ENCODE results near the gene AGPAT1.
"Not testable (repeated sequence)": the region's sequence is repeated elsewhere in the genome, so short reads cannot be mapped to it uniquely, and the experiment has no call there.

The AGPAT1 gene

GRCh38 chr6:32147401-32148132 is 28.3 kb downstream of the AGPAT1 start:
- H3K4me1 Mint-ChIP-seq, result peaks cover 35% of the 10 kb centered on the region
- no peak overlapping the region for H3K4me3 Mint-ChIP-seq
- DNase-seq, result no peak

GRCh38 chr6:32146687-32147086 is 29.2 kb downstream of the AGPAT1 start:
- H3K36me3 Mint-ChIP-seq, result no peaks in the 10 kb centered on the region
- CTCF ChIA-PET, result interaction anchor here (1.2 kb wide), 1 partner anchor 12 kb away, joined by 3 read pairs; no protein-coding TSS in a partner anchor
- peaks cover 73% of the 10 kb centered on the region for H3K27me3 Mint-ChIP-seq
- no peak for DNase-seq
- peaks cover 28% of the 10 kb centered on the region for H3K4me1 Mint-ChIP-seq
- no peak overlapping the region for H3K4me3 Mint-ChIP-seq
- no peak overlapping the region for H3K27ac Mint-ChIP-seq
- no peaks in the 10 kb centered on the region for H3K9me3 Mint-ChIP-seq

More at GRCh38 chr6:32147401-32148132, 28.3 kb downstream of the AGPAT1 start:
- Mint-ChIP-seq H3K27ac (peak overlapping the region; percentile 15), H3K27me3 (peaks cover 75% of the 10 kb centered on the region), H3K36me3 (no peaks in the 10 kb centered on the region), H3K9me3 (no peaks in the 10 kb centered on the region)
- CTCF ChIA-PET, result interaction anchor here (0.6 to 1.8 kb wide), 6 partner anchors 9 to 47 kb away, joined by 3 to 6 read pairs (median 3); no protein-coding TSS in a partner anchor

- Mint-ChIP-seq H3K4me3 (no peak overlapping the region), H3K9me3 (no peaks in the 10 kb centered on the region), H3K36me3 (no peaks in the 10 kb centered on the region), H3K27ac (no peak overlapping the region), H3K27me3 (peaks cover 69% of the 10 kb centered on the region), H3K4me1 (peaks cover 26% of the 10 kb centered on the region)
- DNase-seq, result no peak
- CTCF ChIA-PET, result interaction anchor here (1.0 to 1.2 kb wide), 2 partner anchors 12 to 35 kb away, joined by 3 read pairs; no protein-coding TSS in a partner anchor
Observed at GRCh38 chr6:32146287-32146686, 29.6 kb downstream of the AGPAT1 start.

- DNase-seq, H3K9me3 Mint-ChIP-seq, CTCF ChIA-PET, H3K27ac Mint-ChIP-seq, H3K4me3 Mint-ChIP-seq, H3K36me3 Mint-ChIP-seq: not testable (repeated sequence)
- H3K4me1 Mint-ChIP-seq, result peaks cover 15% of the 10 kb centered on the region
- peaks cover 51% of the 10 kb centered on the region for H3K27me3 Mint-ChIP-seq
Observed at GRCh38 chr6:32144238-32144637, 31.6 kb downstream of the AGPAT1 start.

GRCh38 chr6:32140420-32141046 is 35.4 kb downstream of the AGPAT1 start:
- H3K27ac Mint-ChIP-seq, result no peak overlapping the region
- no peak overlapping the region for H3K4me3 Mint-ChIP-seq
- H3K4me1 Mint-ChIP-seq, result no peaks in the 10 kb centered on the region
- H3K9me3 Mint-ChIP-seq, result no peaks in the 10 kb centered on the region
- no peak for DNase-seq
- CTCF ChIA-PET, result interaction anchor here (0.9 to 1.0 kb wide), 2 partner anchors 8 to 13 kb away, joined by 3 read pairs; partner anchors contain the start of gene ATF6B
- H3K27me3 Mint-ChIP-seq, result peaks cover 20% of the 10 kb centered on the region
- no peaks in the 10 kb centered on the region for H3K36me3 Mint-ChIP-seq

GRCh38 chr6:32139590-32139989 is 36.3 kb downstream of the AGPAT1 start:
- CTCF ChIA-PET, result interaction anchor here (0.9 to 1.1 kb wide), 2 partner anchors 9 kb away, joined by 3 to 4 read pairs; partner anchors contain the start of gene FKBPL
- no peaks in the 10 kb centered on the region for H3K9me3 Mint-ChIP-seq
- H3K4me3 Mint-ChIP-seq, result no peak overlapping the region
- no peak overlapping the region for H3K27ac Mint-ChIP-seq
- no peaks in the 10 kb centered on the region for H3K36me3 Mint-ChIP-seq
- no peaks in the 10 kb centered on the region for H3K4me1 Mint-ChIP-seq
- peaks cover 25% of the 10 kb centered on the region for H3K27me3 Mint-ChIP-seq
- DNase-seq, result no peak

- CTCF ChIA-PET, result no interaction called here
- DNase-seq, result no peak
- Mint-ChIP-seq H3K27ac (no peak overlapping the region), H3K4me3 (no peak overlapping the region), H3K9me3 (no peaks in the 10 kb centered on the region), H3K4me1 (no peaks in the 10 kb centered on the region), H3K27me3 (peaks cover 32% of the 10 kb centered on the region), H3K36me3 (no peaks in the 10 kb centered on the region)
Observed at GRCh38 chr6:32137454-32137853, 38.4 kb downstream of the AGPAT1 start.

GRCh38 chr6:32133786-32134185 is 42.1 kb downstream of the AGPAT1 start:
- H3K4me1 Mint-ChIP-seq, result peaks cover 16% of the 10 kb centered on the region
- H3K9me3 Mint-ChIP-seq, result no peaks in the 10 kb centered on the region
- DNase-seq, result no peak
- CTCF ChIA-PET, result no interaction called here
- peaks cover 35% of the 10 kb centered on the region for H3K27me3 Mint-ChIP-seq
- H3K4me3 Mint-ChIP-seq, result no peak overlapping the region
- peaks cover 3% of the 10 kb centered on the region for H3K36me3 Mint-ChIP-seq
- no peak overlapping the region for H3K27ac Mint-ChIP-seq

- peaks cover 14% of the 10 kb centered on the region for H3K36me3 Mint-ChIP-seq
- no peak overlapping the region for H3K27ac Mint-ChIP-seq
- H3K4me3 Mint-ChIP-seq, result no peak overlapping the region
- CTCF ChIA-PET, result interaction anchor here (1.1 to 1.9 kb wide), 2 partner anchors 13 to 63 kb away, joined by 3 to 4 read pairs; no protein-coding TSS in a partner anchor
- H3K9me3 Mint-ChIP-seq, result no peaks in the 10 kb centered on the region
- H3K4me1 Mint-ChIP-seq, result peaks cover 32% of the 10 kb centered on the region
- no peak for DNase-seq
- H3K27me3 Mint-ChIP-seq, result peaks cover 35% of the 10 kb centered on the region
Observed at GRCh38 chr6:32132110-32132509, 43.8 kb downstream of the AGPAT1 start.

GRCh38 chr6:32131439-32131948 is 44.4 kb downstream of the AGPAT1 start:
- CTCF ChIA-PET, result interaction anchor here (1.1 to 1.9 kb wide), 2 partner anchors 13 to 64 kb away, joined by 3 to 4 read pairs; no protein-coding TSS in a partner anchor
- Mint-ChIP-seq H3K4me1 (peaks cover 38% of the 10 kb centered on the region), H3K27ac (no peak overlapping the region), H3K4me3 (peak overlapping the region; percentile 28), H3K36me3 (peaks cover 20% of the 10 kb centered on the region), H3K27me3 (peaks cover 35% of the 10 kb centered on the region), H3K9me3 (no peaks in the 10 kb centered on the region)
- DNase-seq, result no peak

- Mint-ChIP-seq H3K36me3 (peaks cover 27% of the 10 kb centered on the region), H3K27me3 (peaks cover 18% of the 10 kb centered on the region), H3K4me1 (peaks cover 46% of the 10 kb centered on the region), H3K27ac (peak overlapping the region; percentile 95), H3K4me3 (peak overlapping the region; percentile 96), H3K9me3 (no peaks in the 10 kb centered on the region)
- CTCF ChIA-PET, result interaction anchor here (0.7 to 3.7 kb wide), 5 partner anchors 9 to 66 kb away, joined by 3 to 25 read pairs (median 4); partner anchors contain the start of gene GPSM3
- no peak for DNase-seq
Observed at GRCh38 chr6:32129297-32130088, 46.4 kb downstream of the AGPAT1 start.

GRCh38 chr6:32128751-32129296 is 47.1 kb downstream of the AGPAT1 start:
- Mint-ChIP-seq H3K9me3 (no peaks in the 10 kb centered on the region), H3K27me3 (peaks cover 12% of the 10 kb centered on the region), H3K36me3 (peaks cover 33% of the 10 kb centered on the region), H3K27ac (peak overlapping the region; percentile 95), H3K4me3 (peak overlapping the region; percentile 99), H3K4me1 (peaks cover 50% of the 10 kb centered on the region)
- no peak for DNase-seq
- CTCF ChIA-PET, result interaction anchor here (0.7 to 3.7 kb wide), 4 partner anchors 11 to 67 kb away, joined by 3 to 25 read pairs (median 4); partner anchors contain the start of gene GPSM3

Measured in activated naive CD4-positive, alpha-beta T cell treated with anti-CD3 and anti-CD28 coated beads, Interleukin-2, amount 10 ng/mL, durations not matched to agents 7 days and 5 days (primary cell).